HG02642 (cell line): ENCODE data around the gene WWOX.
"Not testable (repeated sequence)": the region's sequence is repeated elsewhere in the genome, so short reads cannot be mapped to it uniquely, and the experiment has no call there.

ENCODE experiments used
- ATAC-seq: cut with Tn5 transposase; IDR thresholded peaks from one replicate; pipeline ENCODE4 v1.9.1; 2021; ENCODE audit warnings: mild to moderate bottlenecking; ENCODE audit not compliant: unreplicated experiment, poor library complexity

Gene WWOX

DNA sequence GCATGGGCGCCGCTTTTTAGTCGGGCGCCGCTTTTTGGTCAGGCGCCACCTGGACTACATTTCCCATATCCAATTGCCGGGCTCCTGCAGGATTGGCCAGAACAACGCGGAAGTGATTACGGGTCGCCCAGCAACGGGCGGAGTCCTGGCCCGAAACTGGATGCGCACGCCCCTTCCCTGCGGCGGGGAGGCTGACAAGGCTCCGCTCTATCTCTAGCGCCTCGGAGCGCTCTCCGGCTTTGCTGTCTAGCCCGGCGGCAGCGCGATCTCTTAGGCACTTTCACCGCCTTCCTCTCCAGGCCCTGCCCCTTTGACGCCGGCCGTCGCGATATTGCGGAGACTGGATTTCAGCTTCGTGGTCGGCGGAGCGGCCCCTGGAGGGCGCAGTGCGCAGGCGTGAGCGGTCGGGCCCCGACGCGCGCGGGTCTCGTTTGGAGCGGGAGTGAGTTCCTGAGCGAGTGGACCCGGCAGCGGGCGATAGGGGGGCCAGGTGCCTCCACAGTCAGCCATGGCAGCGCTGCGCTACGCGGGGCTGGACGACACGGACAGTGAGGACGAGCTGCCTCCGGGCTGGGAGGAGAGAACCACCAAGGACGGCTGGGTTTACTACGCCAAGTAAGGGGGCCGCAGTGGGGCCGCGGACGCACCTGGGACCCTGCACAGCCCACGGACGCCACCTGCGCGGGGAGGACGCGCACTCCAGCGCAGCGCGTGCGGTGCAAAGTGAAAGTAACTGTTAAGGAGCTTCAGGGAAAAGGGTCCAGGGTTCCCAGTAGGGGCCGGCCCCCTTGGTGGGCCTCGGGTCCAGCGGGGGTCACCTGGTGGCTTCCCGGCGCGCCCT is at the start of gene WWOX:
Gene WWOX, plus strand, starts transcription at position 384 of the 841 bp plus-strand sequence.
- ATAC-seq = peak; percentile 97

DNA sequence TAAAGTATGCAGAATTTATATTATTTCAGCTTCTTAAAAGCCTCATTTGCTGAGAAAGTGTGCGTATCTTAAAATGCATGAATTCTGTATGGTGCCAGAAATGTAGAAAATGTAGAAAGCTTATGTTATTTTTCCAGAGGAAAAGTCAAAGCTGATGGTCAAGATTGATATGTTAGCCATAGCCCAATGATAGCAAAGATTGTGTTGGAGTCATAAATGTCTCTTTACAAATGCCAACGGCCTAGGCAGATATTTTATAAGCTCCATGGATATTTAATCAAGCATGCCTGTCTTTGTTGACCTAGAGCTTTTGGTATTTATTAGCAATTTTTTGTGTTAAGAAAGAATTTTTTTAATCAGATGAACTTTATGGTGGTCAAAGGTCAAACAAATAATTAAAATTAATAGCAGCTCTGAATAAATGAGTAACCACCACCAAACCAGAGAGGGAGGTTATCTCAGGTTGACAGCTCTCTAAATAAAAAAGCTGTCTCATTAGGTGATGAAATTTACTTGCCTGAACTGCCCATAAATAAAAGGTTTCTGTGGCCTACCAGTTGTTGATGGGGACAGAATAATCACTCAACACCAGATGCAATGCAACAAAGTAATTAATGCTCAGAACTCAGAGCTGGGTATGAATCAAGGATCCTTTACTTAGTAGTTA is 48.6 kb upstream of the WWOX start:
- ATAC-seq = no peak

DNA sequence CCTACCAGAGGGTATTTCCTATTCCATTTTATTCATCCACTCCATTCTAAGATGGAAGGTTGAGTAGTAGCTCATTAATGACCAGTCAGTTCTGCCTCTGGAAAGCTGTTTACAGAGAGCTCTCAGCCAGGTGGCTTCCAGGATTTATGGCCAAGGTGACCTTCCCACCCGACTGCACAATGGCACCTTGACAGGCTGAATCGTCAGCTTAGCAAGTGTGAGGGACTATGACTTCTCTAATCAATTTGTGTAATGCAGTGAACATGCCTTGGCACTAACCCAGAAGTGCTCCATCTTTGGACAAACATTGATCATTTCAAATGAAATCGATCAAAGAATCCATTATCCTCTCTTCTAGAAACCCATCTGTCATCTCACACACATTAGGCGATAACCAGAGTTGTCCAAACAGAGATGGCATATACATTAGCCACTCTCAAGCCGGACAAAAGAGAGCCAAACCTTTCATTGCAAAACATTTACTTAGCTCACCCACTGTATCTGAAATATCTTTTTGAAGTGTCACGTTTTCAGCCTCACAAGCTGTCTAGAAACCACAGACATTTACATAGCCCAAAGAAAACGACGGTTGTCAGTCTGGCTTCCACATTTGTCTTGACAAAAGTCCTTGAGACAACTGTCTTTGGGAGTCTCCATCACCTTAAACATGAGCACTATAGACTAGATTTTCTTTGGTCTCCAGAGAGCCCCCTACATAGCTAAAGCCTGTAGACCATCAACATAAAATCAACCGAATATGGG is 41.5 kb upstream of the WWOX start:
- ATAC-seq = no peak

DNA sequence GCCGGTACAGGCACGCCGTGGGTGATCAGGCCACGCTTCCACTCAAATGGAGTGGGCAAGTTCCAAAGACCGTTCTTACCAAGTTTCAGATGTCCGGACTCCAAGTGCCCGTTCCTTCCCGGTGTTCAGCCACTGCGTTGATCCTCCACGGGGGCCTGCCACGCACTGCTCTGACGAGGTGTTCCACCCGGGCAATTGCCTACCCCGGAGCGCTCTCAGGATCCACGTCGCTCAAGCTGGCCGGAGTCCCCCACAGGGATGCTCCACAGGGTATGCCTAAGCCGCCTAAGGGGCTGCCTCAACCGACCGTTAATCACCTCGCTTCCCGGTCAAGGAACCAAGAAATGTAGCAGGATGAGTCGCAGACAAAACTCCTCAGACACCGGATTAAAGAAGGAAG is 39.6 kb upstream of the WWOX start:
- not testable (repeated sequence) for ATAC-seq

DNA sequence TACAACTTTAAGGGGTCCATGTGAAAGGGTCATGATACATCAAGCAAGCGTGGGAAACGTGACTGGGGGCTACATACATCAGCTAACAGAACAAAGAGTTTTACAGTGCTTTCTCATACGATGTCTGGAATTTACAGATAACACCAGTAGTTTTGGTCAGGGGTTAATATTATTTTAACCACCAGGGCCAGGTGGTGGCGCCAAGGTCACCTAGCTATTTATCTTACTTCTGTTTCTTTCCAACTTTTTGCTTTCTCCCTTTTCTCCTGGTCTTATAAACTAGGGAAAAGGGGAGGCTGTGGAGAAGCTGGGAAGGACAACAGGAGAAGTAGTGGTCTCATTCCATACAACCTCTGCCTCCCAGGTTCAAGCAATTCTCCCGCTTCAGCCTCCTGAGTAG is 39.2 kb upstream of the WWOX start:
- no peak for ATAC-seq

DNA sequence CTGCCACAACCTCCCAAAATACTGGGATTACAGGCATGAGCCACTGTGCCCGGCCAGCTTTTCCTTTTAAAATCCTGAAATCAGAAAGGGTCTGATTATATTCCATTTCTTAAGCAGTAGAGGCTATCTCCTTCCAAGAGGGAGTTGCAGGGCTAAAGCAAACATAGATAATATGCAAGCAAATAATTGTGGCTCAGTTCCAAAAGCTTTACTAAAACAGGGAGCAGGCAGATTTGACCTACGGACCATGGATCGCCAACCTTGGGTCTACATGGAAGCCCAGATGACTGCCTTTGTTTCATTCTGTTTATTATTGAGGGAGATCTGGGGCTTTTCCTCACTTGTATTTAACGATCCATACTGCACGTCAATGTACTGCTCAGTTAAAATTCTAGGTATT is 38.6 kb upstream of the WWOX start:
- no peak for ATAC-seq

DNA sequence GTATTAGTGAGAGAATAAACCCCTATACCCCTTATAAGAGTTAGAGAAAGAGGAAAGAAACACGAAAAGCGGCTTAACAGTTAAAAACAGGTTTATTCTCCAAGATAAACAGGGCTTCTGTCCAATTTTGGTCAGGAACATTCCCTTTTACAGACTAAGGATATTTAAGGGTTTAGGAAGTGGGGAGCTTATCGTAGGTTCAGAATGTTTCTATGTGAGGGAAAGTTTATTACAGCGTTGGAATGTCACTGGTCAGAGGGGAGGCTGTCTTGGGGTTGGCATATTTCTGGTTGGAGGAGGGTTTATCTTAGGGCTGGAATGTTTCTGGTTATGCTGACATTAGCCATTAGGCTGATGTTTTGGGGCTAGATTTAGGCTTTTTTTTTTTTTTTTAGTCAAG is 34.1 kb upstream of the WWOX start:
- no peak for ATAC-seq

DNA sequence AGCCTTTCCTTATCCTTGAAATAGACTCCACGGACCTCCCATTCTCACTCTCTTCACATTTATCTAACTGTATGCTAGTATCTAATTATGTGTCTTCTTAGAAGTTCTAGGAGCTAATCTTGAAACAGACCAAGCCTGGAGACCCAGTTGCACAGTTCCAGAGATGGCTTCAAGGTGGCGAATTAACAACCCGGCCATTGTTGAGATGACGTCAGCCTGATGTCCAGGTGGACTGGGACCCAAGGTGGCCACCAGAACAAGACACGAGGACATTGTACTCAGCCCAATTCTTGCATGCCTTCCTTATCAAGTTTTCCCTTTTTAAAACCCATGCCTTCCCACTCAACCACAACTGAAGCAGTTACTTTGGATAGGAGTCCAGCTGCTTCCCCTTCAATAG is 29.5 kb upstream of the WWOX start:
- no peak for ATAC-seq

DNA sequence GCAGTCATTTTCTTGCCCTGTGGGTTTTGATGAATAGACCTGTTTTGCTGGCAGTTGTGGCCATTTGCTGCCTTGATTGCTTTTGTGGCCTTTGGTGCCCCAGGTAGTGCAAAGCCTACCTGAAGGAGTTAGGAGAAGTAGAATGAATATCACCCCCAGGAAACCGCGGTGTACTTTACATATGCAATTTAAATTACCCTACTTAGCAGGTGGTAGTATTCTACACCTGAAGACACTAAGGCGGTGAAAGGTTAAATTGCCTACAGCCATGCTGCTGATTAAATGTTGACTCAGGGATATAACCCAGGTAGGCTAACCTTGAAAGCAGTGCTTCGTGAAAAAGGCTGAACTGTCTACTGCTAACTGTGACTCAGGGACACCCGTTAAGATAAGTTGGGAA is 27.2 kb upstream of the WWOX start:
- no peak for ATAC-seq

DNA sequence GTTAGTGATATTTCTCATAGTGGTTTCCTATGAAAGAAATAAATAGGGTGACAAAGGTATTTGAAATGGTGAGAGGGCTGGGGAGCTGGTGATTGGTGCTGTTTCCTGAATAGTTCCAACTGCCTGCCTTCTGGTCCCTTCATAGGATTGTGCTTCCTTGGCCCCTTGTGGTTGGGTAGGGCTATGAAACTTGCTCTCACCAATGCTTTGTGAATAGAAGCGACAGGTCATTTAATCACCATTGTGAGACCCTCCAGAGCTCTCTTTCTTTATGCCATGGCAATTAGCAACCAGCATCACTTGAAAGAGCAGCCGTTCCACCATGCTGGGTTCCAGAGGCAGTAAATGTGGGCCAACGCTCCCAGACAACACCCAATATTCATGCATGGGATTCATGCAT is 23.7 kb upstream of the WWOX start:
- no peak for ATAC-seq

DNA sequence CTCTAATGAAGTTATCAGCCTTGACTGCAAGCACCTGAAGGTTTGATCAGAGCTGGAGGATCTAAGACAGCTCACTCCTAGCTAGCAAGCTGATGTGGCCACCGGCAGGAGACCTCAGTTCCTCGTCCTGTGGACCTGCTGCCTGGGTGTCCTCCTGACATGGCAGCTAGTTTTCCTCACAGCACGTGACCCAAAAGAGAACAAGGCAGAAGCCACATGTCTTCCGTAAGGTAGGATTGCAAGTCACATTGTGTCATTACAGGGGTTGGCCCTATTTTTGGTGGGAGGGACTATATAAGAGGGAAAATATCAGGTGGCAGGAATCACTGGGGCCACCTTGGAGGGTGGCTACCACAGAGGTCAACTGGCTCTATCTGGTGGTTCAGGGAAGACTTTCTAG is 18.1 kb upstream of the WWOX start:
- ATAC-seq = no peak

DNA sequence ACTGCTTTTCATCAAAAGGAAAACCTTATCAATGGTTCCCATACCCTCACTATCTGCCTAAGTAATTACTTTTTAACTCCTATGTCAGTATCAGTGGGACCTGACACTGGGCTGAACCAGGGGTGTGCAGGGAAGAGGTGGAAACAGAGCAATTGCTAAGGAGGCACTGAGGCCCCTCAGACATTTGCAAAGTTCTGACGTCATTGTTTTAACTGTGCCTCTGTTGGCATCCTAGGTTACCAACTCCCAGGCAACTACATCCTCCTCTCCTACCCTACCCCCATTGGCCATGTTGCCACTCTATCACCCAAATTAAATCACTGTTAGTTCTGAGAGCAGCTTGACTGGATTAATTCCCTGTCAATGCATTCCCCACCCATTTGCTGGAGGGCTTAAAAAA is 8.0 kb upstream of the WWOX start:
- ATAC-seq = no peak

DNA sequence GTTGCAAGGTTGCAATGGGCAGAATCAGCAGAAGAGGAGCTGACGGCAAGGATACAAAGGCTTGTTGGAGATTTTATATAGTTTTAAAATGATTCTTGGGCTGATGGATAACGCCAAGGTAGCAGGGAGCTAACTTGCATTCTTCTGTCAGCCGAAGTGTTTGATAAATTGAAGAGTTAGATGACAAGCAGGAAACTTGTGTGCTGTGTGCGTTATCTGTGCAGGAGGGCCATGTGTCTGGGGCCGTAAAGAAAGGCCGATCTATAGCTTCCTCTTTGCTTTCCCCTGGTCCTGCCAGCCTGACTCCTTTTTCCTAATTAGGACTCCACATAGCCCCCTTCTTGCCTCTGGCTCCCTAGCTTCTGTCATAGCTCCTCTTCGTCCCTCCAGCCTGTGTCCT is 6.7 kb upstream of the WWOX start:
- ATAC-seq = no peak

DNA sequence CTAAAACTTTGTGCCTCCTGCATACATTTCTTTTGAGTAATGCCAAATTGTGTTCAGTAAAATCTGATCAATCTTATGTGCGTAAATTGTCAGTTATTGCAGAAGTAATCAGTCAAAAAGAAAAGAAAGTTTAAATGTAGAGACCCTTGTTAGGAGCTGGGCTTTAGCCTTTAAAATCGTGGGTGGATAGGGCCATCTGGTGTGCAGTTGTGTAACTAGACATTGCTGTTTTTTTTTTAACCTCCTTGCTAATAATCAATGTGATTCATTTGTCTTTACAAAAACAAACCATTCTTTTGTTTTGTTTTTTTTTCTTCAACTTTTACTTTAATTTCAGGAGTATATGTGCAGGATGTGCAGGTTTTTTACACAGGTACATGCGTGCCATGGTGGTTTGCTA is 5.3 kb upstream of the WWOX start:
- ATAC-seq = no peak

DNA sequence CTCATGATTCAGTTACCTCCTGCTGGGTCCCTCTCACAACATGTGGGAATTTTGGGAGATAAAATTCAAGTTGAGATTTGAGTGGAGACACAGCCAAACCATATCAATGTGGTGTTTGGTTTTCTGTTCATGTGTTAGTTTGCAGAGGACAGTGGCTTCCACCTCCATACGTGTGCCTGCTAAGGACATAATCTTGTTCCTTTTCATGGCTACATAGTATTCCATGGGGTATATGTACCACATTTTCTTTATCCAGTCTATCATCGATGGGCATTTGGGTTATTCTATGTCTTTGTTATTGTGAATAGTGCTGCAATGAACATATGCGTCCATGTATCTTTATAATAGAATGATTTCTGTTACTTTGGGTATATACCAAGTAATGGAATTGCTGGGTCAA is 4.5 kb upstream of the WWOX start:
- ATAC-seq = no peak

DNA sequence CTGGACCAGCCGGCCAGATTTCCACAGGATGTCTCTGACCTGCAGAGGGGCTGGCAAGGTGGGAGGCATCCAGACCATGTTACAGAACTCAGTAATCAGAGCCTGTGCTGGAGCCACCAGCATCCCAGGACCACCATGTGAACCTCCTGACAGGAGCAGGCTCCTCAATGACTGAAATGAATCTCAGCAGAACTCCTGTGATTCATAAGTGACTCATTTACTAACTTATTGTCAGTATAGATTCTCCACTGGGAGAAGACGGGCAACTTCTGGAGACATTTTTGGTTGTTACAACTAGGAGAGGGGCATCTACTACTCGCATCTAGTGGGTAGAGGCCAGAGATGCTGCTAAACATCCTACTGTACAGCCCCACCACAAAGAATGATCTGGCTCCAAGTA is 3.1 kb upstream of the WWOX start:
- no peak for ATAC-seq

DNA sequence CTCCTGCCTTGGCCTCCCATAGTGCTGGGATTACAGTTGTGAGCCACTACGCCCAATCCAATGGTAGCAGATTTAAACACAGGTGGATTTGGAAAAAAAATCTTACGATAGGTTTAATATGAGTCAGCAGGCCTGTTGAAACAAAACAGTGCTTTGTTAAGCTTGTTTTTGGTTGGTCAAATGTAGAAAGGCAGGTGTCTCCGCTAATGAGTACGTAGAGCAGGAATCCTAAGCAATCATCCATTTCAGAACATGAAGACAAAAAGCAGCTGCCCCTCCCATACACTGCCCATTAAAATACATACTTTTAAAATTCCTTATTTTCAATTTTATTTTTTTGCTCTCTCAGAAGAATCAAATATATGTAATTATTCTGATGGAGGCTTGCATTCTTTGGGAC is 1.9 kb upstream of the WWOX start:
- no peak for ATAC-seq

DNA sequence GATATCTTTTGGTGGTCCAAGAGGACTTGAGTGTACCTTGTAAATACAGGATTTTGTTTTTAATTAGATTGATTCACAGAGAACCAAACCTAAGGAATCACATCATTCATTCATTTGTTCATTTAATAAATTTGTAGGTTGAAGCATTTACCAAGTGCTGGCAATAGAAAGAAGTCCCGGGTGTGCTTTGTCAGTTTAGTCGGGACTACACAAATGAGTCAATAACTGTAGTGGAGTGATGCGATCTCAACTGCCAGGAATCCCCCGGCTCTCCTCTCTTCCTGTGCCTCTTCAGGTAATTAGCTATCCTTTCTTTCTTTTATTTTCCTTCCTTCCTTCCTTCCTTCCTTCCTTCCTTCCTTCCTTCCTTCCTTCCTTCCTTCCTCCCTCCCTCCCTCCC is 1.4 kb upstream of the WWOX start:
- ATAC-seq = no peak

DNA sequence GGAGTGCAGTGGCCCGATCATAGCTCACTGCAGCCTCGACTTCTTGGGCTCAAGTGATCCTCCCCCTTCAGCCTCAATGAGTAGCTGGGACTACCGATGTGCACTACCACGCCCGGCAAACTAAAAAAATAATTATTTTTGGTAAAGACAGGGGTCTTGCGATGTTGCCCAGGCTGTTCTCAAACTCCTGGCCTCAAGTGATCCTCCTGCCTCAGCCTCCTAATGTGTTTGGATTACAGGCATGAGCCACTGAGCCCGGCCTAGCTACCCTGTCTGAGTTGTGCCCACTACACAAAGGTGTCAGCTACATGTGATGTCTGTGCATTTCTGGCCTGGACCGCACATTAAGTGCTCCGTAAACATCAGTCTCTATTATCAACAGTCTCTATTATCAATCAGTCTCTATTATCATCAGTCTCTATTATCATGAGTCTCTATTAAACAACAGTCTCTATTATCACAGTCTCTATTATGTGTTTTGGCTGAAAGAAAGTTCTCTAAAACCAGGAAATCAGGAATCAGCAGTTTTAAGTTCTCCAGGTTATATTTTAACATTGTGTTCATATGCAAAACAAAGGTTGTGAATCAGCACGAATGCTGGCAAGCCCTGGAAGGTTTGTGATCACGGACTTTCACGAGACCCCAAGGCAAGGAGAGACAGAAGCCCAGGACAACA is 721 bp upstream of the WWOX start:
- ATAC-seq = no peak

DNA sequence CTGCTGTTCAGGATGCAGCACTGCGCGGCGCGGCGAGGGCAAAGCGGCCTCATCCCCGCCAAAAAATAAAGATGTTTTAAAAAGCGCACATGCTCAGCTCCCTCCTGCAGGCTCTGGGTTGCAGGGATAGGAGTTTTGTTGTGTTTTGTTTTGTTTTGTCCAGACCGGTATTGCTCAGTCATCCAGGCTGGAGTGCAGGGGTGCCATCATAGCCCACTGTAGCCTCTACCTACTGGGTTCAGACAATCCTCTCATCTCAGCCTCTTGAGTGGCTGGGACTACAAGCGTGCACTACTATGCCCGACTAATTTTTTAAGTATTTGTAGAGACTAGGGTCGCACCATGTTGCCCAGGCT is 636 bp downstream of the WWOX start:
- ATAC-seq = no peak

DNA sequence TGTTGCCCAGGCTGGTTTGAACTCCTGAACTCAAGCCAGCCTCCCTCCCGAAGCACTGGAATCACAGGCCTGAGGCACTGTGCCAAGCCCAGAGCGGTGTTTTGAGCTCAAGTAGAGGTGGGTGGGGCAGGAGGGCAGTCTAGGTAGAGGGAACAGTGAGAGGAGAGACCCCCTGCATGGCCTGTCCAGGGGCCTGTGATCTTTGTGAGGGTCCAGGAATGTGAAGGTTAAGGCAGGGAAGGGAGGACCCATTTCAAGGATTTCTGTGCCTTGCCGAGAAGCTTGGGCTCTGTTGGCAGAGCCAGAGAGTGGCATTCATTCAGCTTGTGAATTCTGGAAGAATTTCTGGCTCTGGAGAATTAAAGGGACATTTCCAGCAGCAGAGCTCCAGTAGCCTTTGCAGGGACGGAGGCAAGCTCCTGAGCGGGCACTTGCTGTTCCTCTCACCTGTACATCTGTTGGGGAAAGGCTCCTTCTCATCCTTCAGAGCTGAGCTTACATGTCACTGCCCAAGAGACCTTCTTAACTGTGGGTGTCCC is 2.7 kb downstream of the WWOX start:
- ATAC-seq = no peak
